NK-92 treated with Interleukin-12 subunit alpha and Interleukin-12 subunit beta, amount 100 ng/mL, for 24 hours (cell line): Measurements from ENCODE around the gene FMNL2.

ENCODE experiments used
- DNase-seq: peaks from one replicate; lab custom pipeline; 2025; lab: John Stamatoyannopoulos, UW

The FMNL2 gene

DNA sequence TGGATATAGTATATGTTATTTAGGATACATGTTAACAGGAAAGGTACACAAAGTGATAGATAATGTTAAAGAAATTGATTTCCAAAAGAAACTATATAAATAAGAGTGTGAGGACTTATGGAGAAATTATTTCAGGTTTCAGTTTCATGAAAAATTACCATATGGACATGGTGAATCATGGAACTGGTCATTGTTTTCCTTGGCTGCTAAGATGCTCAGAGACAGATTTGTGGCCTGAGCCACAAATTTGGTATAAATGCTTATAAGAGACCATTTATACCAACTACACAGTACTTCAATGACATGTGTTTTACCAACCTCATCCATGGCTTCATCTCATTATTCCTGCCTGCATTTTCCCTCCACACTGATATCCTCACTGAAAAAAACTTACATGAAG, 188.1 kb downstream of the FMNL2 start:
- no peak for DNase-seq

DNA sequence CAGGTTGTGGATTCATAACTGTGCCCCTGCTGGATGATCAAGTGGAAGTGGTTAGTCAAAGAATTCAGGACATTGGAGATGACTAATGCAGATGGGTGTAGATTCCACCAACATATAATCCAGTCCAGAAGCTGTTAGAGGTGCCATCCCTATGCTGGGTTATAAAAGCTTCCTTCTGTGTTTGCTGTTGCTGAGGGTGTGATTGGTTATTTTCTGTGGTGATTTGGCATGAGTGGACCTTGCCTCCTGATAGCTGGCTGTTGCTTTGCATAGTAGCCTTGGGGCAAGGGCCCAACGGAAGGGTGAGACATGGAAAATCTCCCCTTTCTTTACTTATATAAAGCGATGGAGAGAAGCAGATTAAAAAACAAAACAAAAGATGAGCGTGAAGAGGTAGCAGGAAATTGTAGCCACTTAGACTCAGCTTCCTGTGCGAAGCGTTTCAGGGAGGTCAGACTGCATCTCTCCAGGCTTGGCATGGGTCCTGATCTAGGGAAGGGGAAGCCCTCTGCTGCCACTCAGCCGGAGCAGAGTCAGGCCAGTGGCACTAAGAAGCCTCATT, 190.4 kb downstream of the FMNL2 start:
- no peak for DNase-seq

GRCh38 chr2:152529420-152530115, 194.6 kb downstream of the FMNL2 start:
- no peak for DNase-seq

DNA sequence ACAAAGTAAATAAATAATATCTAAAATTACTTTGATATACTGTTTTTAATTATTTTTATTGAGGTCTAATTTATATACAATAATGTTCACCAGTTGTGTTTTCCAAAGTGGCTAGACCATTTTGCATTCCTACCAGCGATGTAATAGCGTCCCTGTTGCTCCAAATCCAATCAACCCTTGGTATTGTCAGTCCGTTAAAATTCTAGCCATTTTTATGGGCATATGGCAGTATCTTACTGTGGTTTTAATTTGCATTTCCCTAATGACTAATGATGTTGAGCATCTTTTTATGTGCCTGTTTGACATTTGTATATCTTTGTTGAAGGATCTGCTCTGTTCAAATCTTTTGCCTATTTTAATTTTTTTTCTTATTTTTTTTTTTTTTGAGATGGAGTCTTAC, 197.3 kb downstream of the FMNL2 start:
- no peak for DNase-seq

- DNase-seq = no peak
Measured at GRCh38 chr2:152534460-152535135, 199.6 kb downstream of the FMNL2 start.

DNA sequence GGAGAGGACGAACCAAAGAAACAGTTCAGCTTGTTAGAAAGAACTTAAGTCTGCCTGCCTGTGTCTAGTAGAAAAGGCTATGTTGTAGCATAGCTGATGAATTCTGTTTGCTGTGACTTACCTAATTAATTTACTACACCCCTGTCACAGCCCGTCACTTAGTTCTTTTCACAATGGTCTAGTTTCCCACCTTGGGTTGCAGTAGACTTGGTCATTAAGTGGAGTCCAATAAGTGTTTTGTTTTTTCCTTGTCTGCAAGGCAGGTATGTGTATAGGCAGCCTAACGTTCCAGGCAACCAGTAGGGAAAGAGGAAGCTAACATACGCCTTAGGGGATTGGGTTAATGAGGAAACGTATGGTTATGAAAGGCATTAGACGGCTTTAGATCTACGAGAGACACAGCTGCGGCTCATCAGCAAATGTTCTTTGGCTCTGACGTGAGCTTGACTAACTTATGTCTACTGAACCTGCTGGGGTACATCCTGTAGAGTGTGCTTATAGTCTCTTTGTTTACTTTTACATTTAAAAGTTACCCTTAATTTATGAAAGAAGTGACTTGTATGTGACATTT, 202.2 kb downstream of the FMNL2 start:
- no peak for DNase-seq

DNA sequence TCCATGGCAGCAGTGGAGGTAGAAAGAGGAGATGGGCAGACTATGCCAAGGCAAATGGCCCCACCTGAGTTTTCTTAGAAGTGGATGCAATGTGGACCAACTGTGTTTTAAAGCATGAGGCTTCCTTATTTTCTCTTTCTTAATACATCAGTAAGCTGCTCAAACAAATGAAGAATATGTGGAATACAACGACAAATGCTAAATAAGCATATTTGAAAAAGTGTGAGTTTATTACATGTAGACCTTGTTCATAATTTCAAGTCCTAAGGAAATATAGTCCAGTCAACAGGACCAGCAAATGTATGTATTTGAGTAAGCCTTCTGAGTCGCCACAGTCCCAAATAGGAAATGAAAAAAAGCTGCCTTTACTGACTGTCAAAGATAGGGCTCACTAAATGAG, 204.4 kb downstream of the FMNL2 start:
- no peak for DNase-seq

GRCh38 chr2:152541712-152542111, 206.7 kb downstream of the FMNL2 start:
- DNase-seq = no peak

DNA sequence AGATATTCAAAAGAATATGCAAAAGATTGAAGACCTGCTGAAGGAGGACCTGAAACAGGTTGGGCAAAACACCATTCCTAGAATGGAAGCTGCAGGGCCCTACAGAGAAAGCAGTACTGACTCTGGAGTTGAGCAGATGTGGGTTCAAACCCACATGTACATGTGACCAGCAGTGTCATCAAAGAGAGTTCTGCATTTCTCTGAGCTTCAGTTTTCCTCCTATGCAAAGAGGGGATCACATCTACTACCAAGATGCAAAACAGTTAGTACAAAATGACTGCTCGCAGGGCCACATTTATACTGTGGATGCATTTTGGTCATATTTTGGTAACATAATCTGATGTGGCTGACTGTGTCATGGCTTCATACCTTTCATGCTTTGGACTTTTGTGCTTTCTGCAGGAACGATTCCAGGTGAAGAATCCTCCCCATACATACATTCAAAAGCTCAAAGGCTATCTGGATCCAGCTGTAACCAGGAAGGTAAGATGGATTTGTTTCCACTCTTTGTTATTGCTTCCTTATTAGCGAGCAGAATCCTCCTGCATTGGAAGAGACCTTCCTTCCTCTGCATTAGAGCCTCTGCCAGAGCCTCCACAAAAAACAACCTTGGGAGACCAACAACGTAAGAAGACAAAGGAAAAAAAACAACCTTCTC, 207.5 kb downstream of the FMNL2 start:
- DNase-seq = no peak

DNA sequence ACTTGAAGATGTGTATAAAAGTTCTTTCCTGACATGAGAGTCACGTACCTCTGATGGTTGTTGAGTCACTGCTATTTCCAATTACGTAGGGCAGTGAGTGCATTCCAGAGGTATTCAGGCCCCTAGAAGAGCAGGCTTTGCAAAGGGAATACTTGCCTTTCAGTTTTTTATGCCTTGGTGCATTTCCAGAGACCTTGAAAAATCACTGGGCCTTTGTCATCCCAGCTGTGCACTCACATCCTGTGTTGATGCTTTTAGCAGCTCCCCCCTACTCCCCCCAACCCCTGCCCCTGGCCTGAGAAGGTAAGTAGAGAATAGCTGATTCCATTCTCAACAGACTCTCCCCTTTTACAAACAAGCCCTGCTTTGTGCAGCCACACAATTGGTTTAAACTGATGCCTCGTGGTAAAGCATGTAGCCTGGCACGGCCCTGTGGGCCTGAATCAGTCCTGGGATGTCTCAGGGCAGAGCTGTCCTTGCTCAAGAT, 208.1 kb downstream of the FMNL2 start:
- no peak for DNase-seq

DNA sequence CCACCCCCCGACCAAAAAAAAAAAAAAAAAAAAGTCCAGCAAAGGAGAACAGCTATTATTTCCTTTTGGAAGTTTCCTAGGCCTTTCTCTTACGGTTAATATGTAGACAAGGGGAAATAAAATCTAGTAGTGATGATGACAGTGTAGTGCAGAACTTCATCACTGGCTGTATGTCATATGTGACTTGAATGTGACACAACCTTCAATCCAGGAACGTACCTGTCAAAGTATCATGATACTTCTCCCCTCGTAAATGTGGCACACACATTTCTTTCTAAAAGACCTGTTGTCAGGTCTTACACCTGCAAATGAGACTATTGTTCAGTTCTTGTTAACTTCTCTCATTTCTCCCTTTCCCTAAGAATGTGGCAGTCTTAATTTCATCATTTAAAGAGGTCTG, 208.7 kb downstream of the FMNL2 start:
- DNase-seq = no peak

GRCh38 chr2:152544638-152545037, 209.7 kb downstream of the FMNL2 start:
- DNase-seq = no peak

DNA sequence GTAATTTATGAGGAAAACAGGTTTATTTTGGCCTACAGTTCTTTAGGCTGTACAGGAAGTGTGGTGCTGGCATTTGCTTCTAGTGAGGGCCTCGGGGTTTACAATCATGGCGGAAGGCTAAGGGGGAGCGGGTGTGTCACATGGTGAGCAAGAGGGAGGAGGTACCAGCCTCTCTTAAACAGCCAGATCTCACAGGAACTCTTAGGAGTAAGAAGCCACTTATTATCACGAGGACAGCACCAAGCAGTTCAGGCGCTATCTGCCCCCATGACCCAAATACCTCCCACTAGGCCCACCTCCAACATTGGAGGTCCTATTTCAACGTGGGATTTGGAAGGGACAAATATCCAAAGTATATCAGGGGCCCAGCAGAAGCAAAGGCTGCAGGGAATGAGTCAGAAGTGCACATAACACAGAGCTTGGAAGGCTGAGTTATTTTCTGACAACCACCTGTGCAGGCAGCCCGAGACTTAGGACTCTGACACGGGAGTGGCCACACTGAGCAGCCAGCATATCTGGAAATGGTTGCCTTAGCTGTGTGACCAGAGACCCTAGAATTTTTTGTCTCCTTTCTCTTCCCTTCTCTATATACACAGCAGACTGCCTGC, 211.4 kb downstream of the FMNL2 start:
- DNase-seq = no peak

GRCh38 chr2:152548111-152548875, 213.3 kb downstream of the FMNL2 start:
- no peak for DNase-seq

GRCh38 chr2:152548996-152549395, 214.0 kb downstream of the FMNL2 start:
- DNase-seq = no peak

DNA sequence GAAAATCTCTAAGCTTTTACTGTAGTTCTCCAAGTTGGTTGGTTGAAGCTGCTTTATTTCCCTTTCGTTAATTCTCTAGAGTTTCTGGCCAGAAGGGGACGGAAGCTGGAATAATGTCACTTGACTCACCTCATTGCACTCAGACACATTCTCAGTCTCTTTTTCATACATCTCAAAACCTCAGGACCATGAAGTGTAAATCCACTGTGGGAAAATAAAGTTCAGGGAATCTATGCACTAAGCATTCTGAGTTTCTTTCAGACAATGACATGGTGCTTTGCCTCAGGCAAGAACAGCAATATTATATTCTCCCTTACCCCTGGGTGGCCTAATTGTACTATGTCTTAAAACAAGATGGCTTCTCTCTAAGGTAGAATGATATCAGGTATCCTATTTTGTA, 214.4 kb downstream of the FMNL2 start:
- no peak for DNase-seq

GRCh38 chr2:152550386-152550785, 215.4 kb downstream of the FMNL2 start:
- DNase-seq = no peak

GRCh38 chr2:152552888-152553287, 217.9 kb downstream of the FMNL2 start:
- no peak for DNase-seq

DNA sequence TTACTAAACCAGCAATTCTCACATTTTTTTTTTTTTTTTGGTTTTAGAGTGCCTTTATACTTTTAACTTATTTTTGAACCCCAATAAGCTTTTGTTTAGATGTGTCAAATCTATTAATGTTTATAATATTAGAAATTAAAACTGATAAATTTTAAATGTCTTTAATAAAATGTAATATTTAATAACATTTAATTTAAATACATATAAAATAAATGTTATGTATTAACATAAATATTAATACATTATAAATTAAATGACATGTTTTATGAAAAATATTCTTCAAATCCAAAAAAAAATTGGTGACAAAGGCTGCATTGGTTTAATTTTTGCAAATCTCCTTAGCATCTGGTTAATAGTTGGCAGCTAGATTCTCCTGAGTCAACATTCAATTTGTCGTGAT, 218.5 kb downstream of the FMNL2 start:
- DNase-seq = no peak

DNA sequence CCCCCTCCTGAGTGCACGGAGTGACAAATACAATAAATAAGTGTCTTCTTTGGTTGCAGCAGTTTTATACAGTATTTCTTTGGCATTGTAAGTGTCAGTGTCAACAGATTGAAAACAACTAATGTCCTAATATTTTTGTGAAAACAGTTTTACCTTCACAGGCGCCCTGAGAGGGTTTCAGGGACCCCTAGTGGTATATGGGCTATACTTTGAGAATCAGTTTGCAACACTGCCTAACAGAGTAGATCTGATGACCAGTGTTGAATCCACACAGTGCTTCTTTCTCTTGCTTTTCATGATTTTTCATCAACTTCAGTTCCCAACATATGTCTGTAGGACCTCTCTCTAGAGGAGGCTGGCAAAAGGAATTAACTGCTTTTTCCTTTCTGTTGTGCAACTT, 220.1 kb downstream of the FMNL2 start:
- DNase-seq = no peak

GRCh38 chr2:152556506-152556905, 221.5 kb downstream of the FMNL2 start:
- DNase-seq = no peak
